ENCODE results near the gene KLF15. TPM values are rescaled to one million over a fixed set of nuclear protein-coding genes. Genes with fewer than 3 reads are reported as not detected.

KLF15 gene
- total and polyA plus RNA-seq, 2 of the 8 experiments (the other 6 are each of a cell fraction or from before 2014, with no cell fraction given) = 15.7 to 19.5 TPM

GRCh38 chr3:126345231-126345630 is 12.0 kb downstream of the KLF15 start:
- CTCF ChIA-PET (ENCODE audit: partially characterized antibody) = interaction anchor here (1.0 to 2.0 kb wide), 3 partner anchors 8 to 184 kb away, joined by 3 to 6 read pairs (median 4); no protein-coding TSS in a partner anchor
- TF ChIP-seq RFX5 (IDR thresholded peaks at IDR 0.05; ENCODE audit: borderline replicate concordance, low read depth, low read length) = no peak
- TF ChIP-seq SP1 (IDR thresholded peaks at IDR 0.05; ENCODE audit: low read depth, low read length) = no peak
- no peak for TF ChIP-seq ATF3 (IDR thresholded peaks at IDR 0.05; ENCODE audit: insufficient read depth, low read depth, low read length)
- no peak for TF ChIP-seq KDM4A (IDR thresholded peaks at IDR 0.05; ENCODE audit: low read depth, low read length, severe bottlenecking)
- TF ChIP-seq HDAC6 (IDR thresholded peaks at IDR 0.05; ENCODE audit: low read depth, low read length) = no peak
- TF ChIP-seq TBP (IDR thresholded peaks at IDR 0.05; ENCODE audit: low read depth, low read length) = no peak
- TF ChIP-seq TCF12 (IDR thresholded peaks at IDR 0.05; ENCODE audit: low read depth, low read length) = no peak
- TF ChIP-seq YY1 (IDR thresholded peaks at IDR 0.05; ENCODE audit: low read depth, low read length) = no peak
- TF ChIP-seq RAD21 (IDR thresholded peaks at IDR 0.05 in 1 of 2, conservative IDR thresholded peaks at IDR 0.05 in 1 of 2; ENCODE audit: low read depth in 2 of 2, low read length in 2 of 2) = no peak
- TF ChIP-seq CEBPB (IDR thresholded peaks at IDR 0.05; ENCODE audit: low read depth, low read length) = no peak
- no peak for TF ChIP-seq RXRA (IDR thresholded peaks at IDR 0.05; ENCODE audit: insufficient read depth, low read depth, low read length)
- no peak for TF ChIP-seq SP2 (IDR thresholded peaks at IDR 0.05; ENCODE audit: low read length)
- no peak for TF ChIP-seq PHF8 (conservative IDR thresholded peaks at IDR 0.05; ENCODE audit: low read depth, low read length)
- no peak for TF ChIP-seq EZH2 (IDR thresholded peaks at IDR 0.05; ENCODE audit: low read depth, low read length, severe bottlenecking)

More at GRCh38 chr3:126345231-126345630, 12.0 kb downstream of the KLF15 start:
- H3K9me3 ChIP-seq (ENCODE audit: insufficient read depth in 2 of 2, low read depth in 1 of 2, low read length in 1 of 2) = no peaks in the 10 kb centered on the region
- no peak overlapping the region for H3K56ac ChIP-seq (replicated peaks; ENCODE audit: insufficient read length, low read depth, low read length)
- no peak overlapping the region for H3K14ac ChIP-seq (ENCODE audit: insufficient read length)
- H4K8ac ChIP-seq (ENCODE audit: extremely low read depth, insufficient read depth, low read length) = no peak overlapping the region
- DNase-seq (ENCODE audit: low read depth in 1 of 2, low spot score in 2 of 2) (no peak), FAIRE-seq (no peak)
- peaks cover 0 to 18% of the 10 kb centered on the region in 2 experiments for H4K20me1 ChIP-seq (replicated peaks in 1 of 2; ENCODE audit: control insufficient read depth in 1 of 2, insufficient read depth in 2 of 2, low read length in 2 of 2)
- no peak overlapping the region for H4K91ac ChIP-seq (replicated peaks; ENCODE audit: insufficient read length, low read length)
- no peak overlapping the region for H2BK20ac ChIP-seq (ENCODE audit: low read length)
- H3K4me1 ChIP-seq (replicated peaks in 1 of 4; ENCODE audit: control insufficient read depth in 3 of 4, insufficient read depth in 4 of 4, low read length in 3 of 4) = peaks cover 0 to 6% (median 3%) of the 10 kb centered on the region in 4 experiments; a peak in 5 of 7 replicates
- no peak overlapping the region for H2BK15ac ChIP-seq (ENCODE audit: low read length)
- no peak overlapping the region for H4K5ac ChIP-seq (ENCODE audit: insufficient read length, low read depth, low read length)
- POLR2A ChIA-PET (ENCODE audit: partially characterized antibody) = interaction anchor here (1.5 kb wide), 1 partner anchor 10 kb away, joined by 4 read pairs; no protein-coding TSS in a partner anchor
- H2BK120ac ChIP-seq (replicated peaks; ENCODE audit: low read depth, low read length) = no peak overlapping the region
- H3K18ac ChIP-seq (ENCODE audit: extremely low read depth, low read length) = no peak overlapping the region
- no peak overlapping the region for H2AK5ac ChIP-seq (ENCODE audit: low read depth, low read length)
- WGBS, 2 experiments (ENCODE audit: extremely low coverage in 1 of 2, insufficient coverage in 1 of 2, insufficient read length in 1 of 2, insufficient replicate concordance in 2 of 2, low coverage in 1 of 2, low lambda C conversion rate in 2 of 2, missing lambda C conversion rate in 1 of 2) = 89% methylated on average over 7 of the region's 7 CpGs; no CpG with 5 or more reads in 1 of the 2 experiments
- H2BK12ac ChIP-seq (ENCODE audit: low read depth, low read length) = no peak overlapping the region
- H3K79me1 ChIP-seq (ENCODE audit: low read depth, low read length) = peaks cover 2% of the 10 kb centered on the region; the same call in 1 of the 2 replicates
- no peaks in the 10 kb centered on the region for H3K23me2 ChIP-seq (ENCODE audit: low read depth, low read length)
- no peak overlapping the region for H3K4me3 ChIP-seq (ENCODE audit: extremely low read depth in 1 of 4, insufficient read depth in 2 of 4, low read depth in 3 of 4, low read length in 4 of 4)
- no peak overlapping the region for H3K4me2 ChIP-seq (ENCODE audit: insufficient read depth in 1 of 2, low read depth in 2 of 2, low read length in 2 of 2)
- H3K23ac ChIP-seq (ENCODE audit: insufficient read length) = no peak overlapping the region
- H3K27ac ChIP-seq (ENCODE audit: low read depth, low read length) = no peak overlapping the region
- no peaks in the 10 kb centered on the region; a peak in 1 of 4 replicates for H3K79me2 ChIP-seq (ENCODE audit: control insufficient read depth in 1 of 2, insufficient read depth in 2 of 2, low read length in 2 of 2)
- H3K4ac ChIP-seq (replicated peaks; ENCODE audit: insufficient read length, low read depth, low read length) = no peak overlapping the region
- H3K9ac ChIP-seq (replicated peaks in 1 of 4; ENCODE audit: extremely low read depth in 1 of 4, low read depth in 3 of 4, low read length in 3 of 4) = peak overlapping the region in 1 of 4 experiments; percentile 35; a peak in 2 of 7 replicates
- no peak overlapping the region for H2AFZ ChIP-seq (ENCODE audit: low read length)
- H3K27me3 ChIP-seq (replicated peaks in 1 of 4; ENCODE audit: control insufficient read depth in 3 of 4, extremely low read depth in 1 of 4, insufficient read depth in 3 of 4, low read length in 3 of 4) = no peaks in the 10 kb centered on the region
- no peaks in the 10 kb centered on the region; a peak in 1 of 8 replicates for H3K36me3 ChIP-seq (ENCODE audit: control insufficient read depth in 2 of 4, insufficient read depth in 4 of 4, low read length in 3 of 4)
- no peak overlapping the region for H2BK5ac ChIP-seq (ENCODE audit: low read depth, low read length)

All from H1 (cell line).